Left ventricle myocardium inferior (tissue), 1 donor: ENCODE data around the gene SMIM35. TPM values are rescaled to one million over a fixed set of nuclear protein-coding genes. Genes with fewer than 3 reads are reported as not detected.

Experiments
- DNase-seq: peaks from one replicate; pipeline ENCODE4 v3.0.0-alpha.2; 2020
- H3K27ac ChIP-seq: fragments of 200-600 bp; replicated peaks from 2 replicates; pipeline ENCODE4 v1.8.0; 2021
- H3K27me3 ChIP-seq: fragments of 200-600 bp; 2 replicates; pipeline ENCODE4 v1.8.0; 2021; ENCODE audit warnings: low read depth
- H3K36me3 ChIP-seq: fragments of 200-600 bp; 2 replicates; pipeline ENCODE4 v1.8.0; 2021
- H3K4me1 ChIP-seq: fragments of 200-600 bp; 2 replicates; pipeline ENCODE4 v1.8.0; 2021
- H3K4me3 ChIP-seq: fragments of 200-600 bp; 2 replicates; pipeline ENCODE4 v1.8.0; 2021; ENCODE audit warnings: mild to moderate bottlenecking, moderate library complexity
- H3K9me3 ChIP-seq: fragments of 200-600 bp; replicated peaks from 2 replicates; pipeline ENCODE4 v1.8.0; 2021
- CTCF ChIP-seq: fragments of 200-600 bp; IDR thresholded peaks from 2 replicates; pipeline ENCODE4 v1.8.0; 2021; ENCODE audit warnings: antibody characterized with exemption, mild to moderate bottlenecking, borderline replicate concordance
- intact Hi-C: fragments of 100-400 bp; cut with micrococcal nuclease; formaldehyde crosslinking; loops from one replicate; pipeline ENCODE4 v1.11.0; 2022
- long read RNA-seq: library from polyadenylated mRNA; unstranded; transcript quantifications from one replicate; pipeline ENCODE4 v2.0.0, GENCODE V29; 2021
- total RNA-seq: library from RNA; stranded (reverse); fragmentation: NEBNext Ultra II Directional; extraction: Animal tissue kit (Norgen Biotek cat#: 25700); gene quantifications from one replicate; pipeline ENCODE4 v1.2.1, GENCODE V29; 2021
- donor health status: DM: no; HTN: yes; CAD: no; lungs with severe emphysema.

SMIM35 gene
- total RNA-seq = not detected
- long read RNA-seq = 0 reads

- peaks cover 28% of the 10 kb centered on the region for H3K4me1 ChIP-seq
- H3K36me3 ChIP-seq = no peaks in the 10 kb centered on the region
- intact Hi-C loops = no loop called here
- DNase-seq = no peak
- no peak for TF ChIP-seq CTCF
- no peaks in the 10 kb centered on the region for H3K27me3 ChIP-seq
- H3K27ac ChIP-seq = no peak within 1 kb of the TSS
- peaks cover 21% of the 10 kb centered on the region for H3K9me3 ChIP-seq
- H3K4me3 ChIP-seq = no peak within 1 kb of the TSS
Observed at GRCh38 chr11:118086913-118087768, at the start of gene SMIM35. TSS of gene SMIM35 (minus strand) at chr11:118086963. CDS start at chr11:118086757, 206 bp downstream.

- DNase-seq = no peak
- intact Hi-C loops = no loop called here
- no peak for TF ChIP-seq CTCF
- H3K27me3 ChIP-seq = peaks cover 9% of the 10 kb centered on the region
- no peaks in the 10 kb centered on the region for H3K4me1 ChIP-seq
- H3K27ac ChIP-seq = no peak overlapping the region
- no peaks in the 10 kb centered on the region for H3K36me3 ChIP-seq
- no peak overlapping the region for H3K4me3 ChIP-seq
- no peaks in the 10 kb centered on the region for H3K9me3 ChIP-seq
Observed at GRCh38 chr11:118136341-118136740, 49.6 kb upstream of the SMIM35 start.

- DNase-seq = no peak
- TF ChIP-seq CTCF = no peak
- intact Hi-C loops = no loop called here
- Histone ChIP-seq H3K9me3 (no peaks in the 10 kb centered on the region), H3K36me3 (no peaks in the 10 kb centered on the region), H3K27ac (no peak overlapping the region), H3K4me1 (peaks cover under 1% of the 10 kb centered on the region), H3K27me3 (peaks cover 9% of the 10 kb centered on the region), H3K4me3 (no peak overlapping the region)
Observed at GRCh38 chr11:118135796-118136165, 49.0 kb upstream of the SMIM35 start.

GRCh38 chr11:118135051-118135795 is 48.5 kb upstream of the SMIM35 start:
- Histone ChIP-seq H3K4me3 (no peak overlapping the region), H3K9me3 (no peaks in the 10 kb centered on the region), H3K27me3 (peaks cover 4% of the 10 kb centered on the region), H3K36me3 (no peaks in the 10 kb centered on the region), H3K27ac (no peak overlapping the region), H3K4me1 (peaks cover 3% of the 10 kb centered on the region)
- no peak for TF ChIP-seq CTCF
- DNase-seq = no peak
- intact Hi-C loops = no loop called here

- TF ChIP-seq CTCF = no peak
- peaks cover 8% of the 10 kb centered on the region for H3K4me1 ChIP-seq
- no peak for DNase-seq
- no peak overlapping the region for H3K4me3 ChIP-seq
- H3K9me3 ChIP-seq = no peaks in the 10 kb centered on the region
- no peaks in the 10 kb centered on the region for H3K36me3 ChIP-seq
- H3K27me3 ChIP-seq = no peaks in the 10 kb centered on the region
- no peak overlapping the region for H3K27ac ChIP-seq
- intact Hi-C loops = no loop called here
Observed at GRCh38 chr11:118133816-118134215, 47.1 kb upstream of the SMIM35 start.
